Measurements from ENCODE around the gene NRGN.

The NRGN gene

DNA sequence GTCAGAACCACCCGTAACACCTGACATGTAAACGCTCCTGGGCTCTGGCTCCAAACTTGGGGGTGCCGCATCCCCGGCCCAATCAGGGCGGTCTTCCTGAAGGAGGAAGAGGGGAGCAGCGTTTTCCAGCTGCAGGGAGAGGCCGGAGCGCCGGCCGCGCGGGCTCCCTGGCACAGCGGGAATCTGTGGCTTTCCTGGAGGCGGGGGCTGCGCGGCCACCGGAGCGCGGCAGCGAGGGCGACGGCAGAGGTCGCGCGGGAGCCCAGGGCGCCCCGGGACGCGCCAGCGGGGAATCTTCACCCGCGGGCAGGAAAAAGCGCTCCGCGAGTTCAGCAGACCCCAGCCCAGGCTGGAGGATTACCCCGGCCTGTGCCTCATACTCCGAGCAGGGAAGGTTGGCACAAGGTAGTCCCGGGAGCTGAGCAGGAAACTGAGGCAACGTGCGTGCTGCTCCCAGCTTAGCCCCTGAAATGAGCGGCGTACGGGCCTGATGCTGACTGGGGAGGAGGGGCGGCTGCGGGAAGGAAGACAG lies 22.9 kb downstream of the NRGN start:
- TF ChIP-seq, protein P1, sequence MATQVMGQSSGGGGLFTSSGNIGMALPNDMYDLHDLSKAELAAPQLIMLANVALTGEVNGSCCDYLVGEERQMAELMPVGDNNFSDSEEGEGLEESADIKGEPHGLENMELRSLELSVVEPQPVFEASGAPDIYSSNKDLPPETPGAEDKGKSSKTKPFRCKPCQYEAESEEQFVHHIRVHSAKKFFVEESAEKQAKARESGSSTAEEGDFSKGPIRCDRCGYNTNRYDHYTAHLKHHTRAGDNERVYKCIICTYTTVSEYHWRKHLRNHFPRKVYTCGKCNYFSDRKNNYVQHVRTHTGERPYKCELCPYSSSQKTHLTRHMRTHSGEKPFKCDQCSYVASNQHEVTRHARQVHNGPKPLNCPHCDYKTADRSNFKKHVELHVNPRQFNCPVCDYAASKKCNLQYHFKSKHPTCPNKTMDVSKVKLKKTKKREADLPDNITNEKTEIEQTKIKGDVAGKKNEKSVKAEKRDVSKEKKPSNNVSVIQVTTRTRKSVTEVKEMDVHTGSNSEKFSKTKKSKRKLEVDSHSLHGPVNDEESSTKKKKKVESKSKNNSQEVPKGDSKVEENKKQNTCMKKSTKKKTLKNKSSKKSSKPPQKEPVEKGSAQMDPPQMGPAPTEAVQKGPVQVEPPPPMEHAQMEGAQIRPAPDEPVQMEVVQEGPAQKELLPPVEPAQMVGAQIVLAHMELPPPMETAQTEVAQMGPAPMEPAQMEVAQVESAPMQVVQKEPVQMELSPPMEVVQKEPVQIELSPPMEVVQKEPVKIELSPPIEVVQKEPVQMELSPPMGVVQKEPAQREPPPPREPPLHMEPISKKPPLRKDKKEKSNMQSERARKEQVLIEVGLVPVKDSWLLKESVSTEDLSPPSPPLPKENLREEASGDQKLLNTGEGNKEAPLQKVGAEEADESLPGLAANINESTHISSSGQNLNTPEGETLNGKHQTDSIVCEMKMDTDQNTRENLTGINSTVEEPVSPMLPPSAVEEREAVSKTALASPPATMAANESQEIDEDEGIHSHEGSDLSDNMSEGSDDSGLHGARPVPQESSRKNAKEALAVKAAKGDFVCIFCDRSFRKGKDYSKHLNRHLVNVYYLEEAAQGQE (IDR thresholded peaks at IDR 0.05; ENCODE audit: insufficient read depth in 1 of 2, low read depth in 2 of 2, low read length in 2 of 2) = no peak
- TF ChIP-seq SIN3A (IDR thresholded peaks at IDR 0.05; ENCODE audit: borderline replicate concordance, insufficient read depth, low read length) = no peak
- no peak for TF ChIP-seq FOXP2 (optimal IDR thresholded peaks at IDR 0.05; ENCODE audit: borderline replicate concordance, extremely low read depth, extremely low read length, insufficient read depth)
- TF ChIP-seq POLR2AphosphoS5 (IDR thresholded peaks at IDR 0.05; ENCODE audit: low read depth, low read length) = no peak
- TF ChIP-seq TAF1 (IDR thresholded peaks at IDR 0.05; ENCODE audit: borderline replicate concordance, insufficient read depth, low read length) = no peak

DNA sequence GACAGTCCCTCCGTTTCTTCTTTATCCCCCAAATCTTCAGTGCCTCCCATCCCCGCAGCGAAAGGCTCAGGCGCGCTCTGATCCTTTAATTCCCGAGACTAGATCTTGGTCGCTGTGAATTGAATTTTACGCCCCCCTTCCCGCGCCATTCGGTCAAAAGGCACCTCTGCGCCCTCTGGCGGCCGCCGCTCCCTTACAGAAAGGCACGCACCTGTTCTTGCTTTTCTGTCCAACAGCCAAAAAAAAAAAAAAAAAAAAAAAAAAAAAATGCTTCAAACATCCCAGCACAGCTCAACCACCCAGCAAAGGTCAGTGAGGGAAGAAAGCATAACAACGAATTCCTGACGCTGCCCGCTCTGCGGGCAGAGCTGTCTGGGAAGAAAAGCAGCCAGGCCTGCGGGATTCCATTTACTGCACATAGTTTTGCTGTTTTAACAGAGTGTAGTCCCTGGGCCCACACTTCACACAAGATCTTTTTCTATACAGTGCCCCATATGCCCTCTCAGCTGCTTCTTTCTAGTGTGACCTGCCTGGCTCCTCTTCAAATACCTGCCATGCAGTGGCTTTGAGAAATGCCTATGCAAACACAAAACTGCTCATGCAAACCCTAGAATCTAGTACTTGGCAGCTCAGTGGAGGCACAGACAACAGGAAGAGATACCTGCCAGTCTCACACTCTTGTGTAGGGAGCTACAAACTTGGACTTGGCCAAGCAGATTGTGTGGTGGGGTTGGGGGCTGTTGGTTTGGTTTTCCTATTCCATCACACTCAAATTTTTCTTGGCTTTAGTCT lies 23.6 kb downstream of the NRGN start:
- TF ChIP-seq POLR2AphosphoS5 (IDR thresholded peaks at IDR 0.05; ENCODE audit: low read depth, low read length) (no peak), FOXP2 (optimal IDR thresholded peaks at IDR 0.05; ENCODE audit: borderline replicate concordance, extremely low read depth, extremely low read length, insufficient read depth) (no peak), SIN3A (IDR thresholded peaks at IDR 0.05; ENCODE audit: borderline replicate concordance, insufficient read depth, low read length) (no peak)

DNA sequence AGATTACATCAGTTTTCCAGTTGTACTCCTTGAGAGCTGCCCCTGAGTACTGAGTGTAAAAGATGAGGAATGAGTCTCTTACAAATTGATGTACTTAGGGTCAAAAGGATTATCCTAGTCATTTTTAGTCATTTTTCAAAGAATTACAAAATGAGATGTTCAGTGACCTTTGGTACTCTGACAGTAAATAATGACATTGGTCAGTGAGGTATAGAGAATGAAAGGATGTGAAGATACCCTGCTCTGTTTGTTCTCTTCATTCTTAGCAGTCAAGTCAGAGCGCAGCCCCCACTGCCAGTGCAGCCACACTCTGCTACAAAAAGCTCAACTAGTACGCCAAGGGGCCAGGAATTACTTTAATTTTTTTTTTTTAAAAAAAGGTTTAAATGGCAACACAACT lies 26.4 kb downstream of the NRGN start:
- TF ChIP-seq TAF1 (IDR thresholded peaks at IDR 0.05; ENCODE audit: borderline replicate concordance, insufficient read depth, low read length) (no peak), POLR2AphosphoS5 (IDR thresholded peaks at IDR 0.05; ENCODE audit: low read depth, low read length) (no peak), SIN3A (IDR thresholded peaks at IDR 0.05; ENCODE audit: borderline replicate concordance, insufficient read depth, low read length) (no peak), FOXP2 (optimal IDR thresholded peaks at IDR 0.05; ENCODE audit: borderline replicate concordance, extremely low read depth, extremely low read length, insufficient read depth) (no peak)
- TF ChIP-seq, protein P1 (IDR thresholded peaks at IDR 0.05; ENCODE audit: insufficient read depth in 1 of 2, low read depth in 2 of 2, low read length in 2 of 2) = no peak

GRCh38 chr11:124768914-124769313 lies 29.2 kb downstream of the NRGN start:
- TF ChIP-seq, protein P1 (IDR thresholded peaks at IDR 0.05; ENCODE audit: insufficient read depth in 1 of 2, low read depth in 2 of 2, low read length in 2 of 2) = no peak

GRCh38 chr11:124769806-124770774 lies 30.3 kb downstream of the NRGN start:
- TF ChIP-seq SIN3A (IDR thresholded peaks at IDR 0.05; ENCODE audit: borderline replicate concordance, insufficient read depth, low read length) (no peak), TAF1 (IDR thresholded peaks at IDR 0.05; ENCODE audit: borderline replicate concordance, insufficient read depth, low read length) (no peak), POLR2AphosphoS5 (IDR thresholded peaks at IDR 0.05; ENCODE audit: low read depth, low read length) (no peak), FOXP2 (optimal IDR thresholded peaks at IDR 0.05; ENCODE audit: borderline replicate concordance, extremely low read depth, extremely low read length, insufficient read depth) (no peak)
- TF ChIP-seq, protein P1 (IDR thresholded peaks at IDR 0.05; ENCODE audit: insufficient read depth in 1 of 2, low read depth in 2 of 2, low read length in 2 of 2) = no peak
